Trophoblast cell (in vitro differentiated cells and primary cell): ENCODE data around the gene PPP1R9A.

Experiments used
- DNase-seq, 2 donors: peaks; one replicate each; pipeline ENCODE4 v3.0.0-alpha.2; 2016
- H2AFZ ChIP-seq: 2 replicates; pipeline ENCODE4 v1.6.1; 2013; ENCODE audit warnings: low read length, moderate library complexity, mild to moderate bottlenecking; ENCODE audit not compliant: insufficient read depth, poor library complexity
- H2AK5ac ChIP-seq: 2 replicates; pipeline ENCODE4 v1.6.1; 2013; ENCODE audit warnings: mild to moderate bottlenecking, low read length
- H2BK120ac ChIP-seq: 2 replicates; pipeline ENCODE4 v1.6.1; 2013; ENCODE audit warnings: low read length, mild to moderate bottlenecking, moderate library complexity; ENCODE audit not compliant: insufficient read depth, poor library complexity
- H2BK12ac ChIP-seq: 2 replicates; pipeline ENCODE4 v1.6.1; 2013; ENCODE audit warnings: mild to moderate bottlenecking, low read length, moderate library complexity
- H2BK5ac ChIP-seq: 2 replicates; pipeline ENCODE4 v1.6.1; 2013; ENCODE audit warnings: low read length, low read depth, moderate library complexity, mild to moderate bottlenecking; ENCODE audit not compliant: poor library complexity
- H3K14ac ChIP-seq: 2 replicates; pipeline ENCODE4 v1.6.1; 2013; ENCODE audit warnings: mild to moderate bottlenecking, low read length
- H3K18ac ChIP-seq: 2 replicates; pipeline ENCODE4 v1.6.1; 2013; ENCODE audit warnings: mild to moderate bottlenecking, low read length
- H3K23ac ChIP-seq: 2 replicates; pipeline ENCODE4 v1.6.1; 2013; ENCODE audit warnings: low read length
- H3K27ac ChIP-seq: 2 replicates; pipeline ENCODE4 v1.5.1; 2013; ENCODE audit warnings: low read depth, mild to moderate bottlenecking, inconsistent platforms, low read length, moderate library complexity
- H3K27me3 ChIP-seq: 2 replicates; pipeline ENCODE4 v1.6.1; 2013; ENCODE audit warnings: inconsistent platforms, mild to moderate bottlenecking, low read length, moderate library complexity; ENCODE audit not compliant: insufficient read depth
- H3K36me3 ChIP-seq, 2 experiments: 1 replicate in 1 of 2; 2 replicates in 1 of 2; pipeline ENCODE4 v1.6.1; 2013; ENCODE audit warnings: low read length in 2 of 2, mild to moderate bottlenecking in 2 of 2, moderate library complexity in 1 of 2; ENCODE audit not compliant: insufficient read depth in 2 of 2, control insufficient read depth in 1 of 2
- H3K4ac ChIP-seq: 2 replicates; pipeline ENCODE4 v1.6.1; 2013; ENCODE audit warnings: low read depth, mild to moderate bottlenecking, low read length, moderate library complexity
- H3K4me1 ChIP-seq, 2 experiments: 1 replicate in 1 of 2; 2 replicates in 1 of 2; pipeline ENCODE4 v1.6.1; 2013; ENCODE audit warnings: low read length in 2 of 2, mild to moderate bottlenecking in 2 of 2, moderate library complexity in 1 of 2; ENCODE audit not compliant: insufficient read depth in 2 of 2, control insufficient read depth in 1 of 2
- H3K4me2 ChIP-seq: 2 replicates; pipeline ENCODE4 v1.6.1; 2013; ENCODE audit warnings: inconsistent platforms, mild to moderate bottlenecking, low read length, moderate library complexity
- H3K4me3 ChIP-seq: 2 replicates; pipeline ENCODE4 v1.5.1; 2013; ENCODE audit warnings: mild to moderate bottlenecking, low read depth, low read length, inconsistent platforms
- H3K79me1 ChIP-seq: one replicate; pipeline ENCODE4 v1.6.1; 2013; ENCODE audit warnings: low read length
- H3K79me2 ChIP-seq: 2 replicates; pipeline ENCODE4 v1.6.1; 2013; ENCODE audit warnings: low read length, mild to moderate bottlenecking; ENCODE audit not compliant: control insufficient read depth, insufficient read depth, poor library complexity
- H3K9ac ChIP-seq: 2 replicates; pipeline ENCODE4 v1.6.1; 2013; ENCODE audit warnings: mild to moderate bottlenecking, low read length
- H3K9me3 ChIP-seq: 2 replicates; pipeline ENCODE4 v1.6.1; 2013; ENCODE audit warnings: low read depth, mild to moderate bottlenecking, control low read depth, inconsistent platforms, low read length; ENCODE audit not compliant: insufficient read depth
- H4K12ac ChIP-seq: 2 replicates; pipeline ENCODE4 v1.6.1; 2013; ENCODE audit warnings: low read depth, mild to moderate bottlenecking, low read length, moderate library complexity
- H4K8ac ChIP-seq: 2 replicates; pipeline ENCODE4 v1.6.1; 2013; ENCODE audit warnings: low read depth, mild to moderate bottlenecking, low read length, moderate library complexity
- H4K91ac ChIP-seq: one replicate; pipeline ENCODE4 v1.6.1; 2013; ENCODE audit warnings: low read depth, mild to moderate bottlenecking, low read length, moderate library complexity
- WGBS: extraction: QIAGEN DNeasy Blood & Tissue Kit; methylation state at CpG from one replicate; pipeline ENCODE4 v1.1.7; 2013; ENCODE audit warnings: missing lambda C conversion rate; ENCODE audit not compliant: insufficient read length, insufficient coverage; ENCODE audit errors: extremely low coverage; 5-methylcytosine and 5-hydroxymethylcytosine counted together

The PPP1R9A gene

DNA sequence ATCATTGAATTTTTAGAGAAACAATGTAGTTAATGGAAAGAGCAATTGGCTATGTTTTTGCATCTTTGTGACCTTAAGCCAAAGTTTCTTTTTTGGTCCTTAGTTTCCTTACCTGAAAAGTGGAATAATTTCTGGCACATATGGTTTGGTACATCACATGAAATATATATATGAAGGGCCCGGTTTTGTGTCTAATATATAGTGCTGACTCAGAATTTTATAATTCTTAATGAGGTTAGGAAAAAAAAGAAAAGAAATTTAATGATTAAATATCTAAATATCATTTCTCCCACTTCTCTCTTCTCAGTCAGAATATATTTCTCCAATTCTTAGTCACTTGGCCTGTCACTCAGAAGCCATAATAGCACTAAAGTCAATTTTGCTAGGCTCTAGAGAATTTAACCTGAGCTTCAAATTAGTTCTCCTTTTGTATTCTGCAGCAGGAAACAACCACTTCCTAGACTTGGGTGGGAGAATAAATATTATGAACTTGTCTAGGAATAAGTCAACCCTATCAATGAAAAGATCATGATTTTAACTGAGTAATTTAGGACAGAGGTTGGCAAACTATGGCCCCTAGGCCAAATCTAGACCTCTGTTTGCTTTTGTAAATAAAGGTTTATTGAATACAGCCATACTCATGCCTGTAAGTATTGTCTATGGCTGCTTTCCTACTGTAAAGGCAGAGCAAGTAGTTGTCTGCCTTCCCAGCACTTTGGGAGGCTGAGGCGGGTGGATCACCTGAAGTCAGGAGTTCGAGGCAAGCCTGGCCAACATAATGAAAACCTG, 34.6 kb downstream of the PPP1R9A start:
- no peaks in the 10 kb centered on the region for H3K79me2 ChIP-seq
- WGBS, result no CpG with 5 or more reads among the region's 3 CpGs

DNA sequence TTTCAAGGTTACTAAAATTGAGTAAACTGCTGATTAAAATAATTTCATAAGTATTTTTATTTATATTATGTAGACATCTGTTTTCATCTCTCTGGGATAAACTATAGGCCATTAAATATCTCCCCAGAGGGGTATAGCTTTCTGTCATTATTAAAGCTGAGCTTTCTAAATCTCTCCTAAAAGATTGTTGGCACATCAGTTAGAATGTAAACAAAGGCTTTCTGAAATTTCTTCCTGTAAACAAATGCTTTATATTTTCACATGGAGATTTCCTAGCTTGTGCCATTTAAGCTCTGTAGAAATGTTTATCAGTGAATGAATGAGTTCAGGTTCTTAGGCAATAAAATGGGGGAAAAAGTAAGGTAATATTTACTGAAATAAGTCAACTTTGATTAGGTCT, 35.7 kb downstream of the PPP1R9A start:
- no peaks in the 10 kb centered on the region for H3K79me2 ChIP-seq
- no peak overlapping the region for H3K4me2 ChIP-seq
- no peak overlapping the region for H2BK120ac ChIP-seq
- DNase-seq, result no peak
- no peak overlapping the region for H3K14ac ChIP-seq
- no peak overlapping the region for H3K4ac ChIP-seq
- H3K79me1 ChIP-seq, result no peaks in the 10 kb centered on the region
- H3K9ac ChIP-seq, result no peak overlapping the region
- no peak overlapping the region for H2BK5ac ChIP-seq
- no peaks in the 10 kb centered on the region for H3K36me3 ChIP-seq
- H3K27ac ChIP-seq, result no peak overlapping the region
- H4K8ac ChIP-seq, result no peak overlapping the region
- H3K23ac ChIP-seq, result no peak overlapping the region
- H3K18ac ChIP-seq, result no peak overlapping the region
- no peaks in the 10 kb centered on the region for H3K27me3 ChIP-seq
- H2AK5ac ChIP-seq, result no peak overlapping the region
- H3K4me1 ChIP-seq, result no peaks in the 10 kb centered on the region
- H3K4me3 ChIP-seq, result no peak overlapping the region
- no peak overlapping the region for H4K12ac ChIP-seq
- H2AFZ ChIP-seq, result no peak overlapping the region
- H4K91ac ChIP-seq, result no peak overlapping the region
- no peak overlapping the region for H2BK12ac ChIP-seq
- H3K9me3 ChIP-seq, result no peaks in the 10 kb centered on the region

More for the DNA sequence above, 34.6 kb downstream of the PPP1R9A start:
- H4K8ac ChIP-seq, result no peak overlapping the region
- H3K9ac ChIP-seq, result no peak overlapping the region
- no peak overlapping the region for H2BK5ac ChIP-seq
- no peak overlapping the region for H3K18ac ChIP-seq
- no peaks in the 10 kb centered on the region for H3K27me3 ChIP-seq
- H3K4me1 ChIP-seq, result no peaks in the 10 kb centered on the region
- H4K91ac ChIP-seq, result no peak overlapping the region
- H3K14ac ChIP-seq, result no peak overlapping the region
- DNase-seq, result no peak
- H2BK120ac ChIP-seq, result no peak overlapping the region
- no peaks in the 10 kb centered on the region for H3K36me3 ChIP-seq
- no peak overlapping the region for H2AFZ ChIP-seq
- H3K79me1 ChIP-seq, result no peaks in the 10 kb centered on the region
- no peaks in the 10 kb centered on the region for H3K9me3 ChIP-seq
- no peak overlapping the region for H3K4ac ChIP-seq
- no peak overlapping the region for H2BK12ac ChIP-seq
- no peak overlapping the region for H3K4me3 ChIP-seq
- H3K4me2 ChIP-seq, result no peak overlapping the region
- H2AK5ac ChIP-seq, result no peak overlapping the region
- no peak overlapping the region for H3K27ac ChIP-seq
- no peak overlapping the region for H4K12ac ChIP-seq
- no peak overlapping the region for H3K23ac ChIP-seq

DNA sequence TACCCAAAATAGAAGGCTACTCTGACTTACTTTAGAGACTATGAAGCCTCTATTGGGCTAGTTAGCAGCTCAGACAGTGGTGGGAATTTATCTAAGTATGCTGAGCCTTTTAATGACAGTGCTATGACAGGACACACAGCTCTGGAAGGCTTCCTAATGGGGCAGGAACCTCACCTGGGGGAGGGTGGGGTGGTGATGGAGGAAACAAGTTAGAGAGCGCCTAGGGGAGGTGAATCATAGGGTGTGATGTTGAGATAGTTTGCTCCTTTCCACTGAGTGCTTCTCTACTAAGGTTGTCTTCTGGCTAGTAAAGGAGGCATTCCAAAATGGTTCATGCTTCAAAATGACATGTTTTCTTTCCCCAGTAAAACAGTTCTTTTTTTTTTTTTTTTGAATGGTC, 42.1 kb downstream of the PPP1R9A start:
- no peak overlapping the region for H3K4me2 ChIP-seq
- H3K9ac ChIP-seq, result no peak overlapping the region
- DNase-seq, result peak; percentile 24 to 37
- no peak overlapping the region for H2BK120ac ChIP-seq
- H3K79me2 ChIP-seq, result no peaks in the 10 kb centered on the region
- H3K27ac ChIP-seq, result no peak overlapping the region
- H3K36me3 ChIP-seq, result no peaks in the 10 kb centered on the region
- H3K14ac ChIP-seq, result no peak overlapping the region
- no peak overlapping the region for H2AK5ac ChIP-seq
- H4K12ac ChIP-seq, result no peak overlapping the region
- no peak overlapping the region for H2AFZ ChIP-seq
- H3K27me3 ChIP-seq, result no peaks in the 10 kb centered on the region
- H2BK12ac ChIP-seq, result no peak overlapping the region
- H3K4ac ChIP-seq, result no peak overlapping the region
- no peak overlapping the region for H4K91ac ChIP-seq
- H3K9me3 ChIP-seq, result no peaks in the 10 kb centered on the region
- H4K8ac ChIP-seq, result no peak overlapping the region
- H3K23ac ChIP-seq, result no peak overlapping the region
- H2BK5ac ChIP-seq, result no peak overlapping the region
- peaks cover 0 to 2% of the 10 kb centered on the region in 2 experiments for H3K4me1 ChIP-seq
- no peak overlapping the region for H3K18ac ChIP-seq
- no peaks in the 10 kb centered on the region for H3K79me1 ChIP-seq
- WGBS, result no CpG with 5 or more reads among the region's 1 CpG
- no peak overlapping the region for H3K4me3 ChIP-seq

DNA sequence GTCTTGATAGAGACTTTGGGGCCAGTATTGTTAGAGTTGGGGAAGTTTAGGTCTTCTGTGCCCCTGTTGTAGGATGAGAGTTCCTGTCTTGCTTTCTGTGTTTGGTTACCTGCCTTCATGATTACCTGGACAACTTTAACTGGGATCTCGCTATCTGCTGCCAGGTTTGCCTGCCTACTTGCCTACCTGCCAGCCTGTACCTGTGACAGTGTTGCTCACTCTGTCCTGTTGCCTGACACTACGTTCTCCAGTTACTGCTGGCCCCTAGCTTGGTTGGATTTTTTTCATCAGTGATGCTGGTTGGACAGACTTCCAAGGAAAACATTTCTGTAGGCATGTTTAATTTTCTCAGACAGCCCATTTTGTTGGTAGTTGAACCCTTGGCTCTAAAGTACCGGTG, 48.4 kb downstream of the PPP1R9A start:
- DNase-seq, result no peak
- no CpG with 5 or more reads among the region's 3 CpGs for WGBS

More for the DNA sequence above, 48.4 kb downstream of the PPP1R9A start:
- H2AK5ac ChIP-seq, result no peak overlapping the region
- H3K4ac ChIP-seq, result no peak overlapping the region
- H4K12ac ChIP-seq, result no peak overlapping the region
- H2BK5ac ChIP-seq, result no peak overlapping the region
- no peaks in the 10 kb centered on the region for H3K36me3 ChIP-seq
- no peak overlapping the region for H2BK12ac ChIP-seq
- no peak overlapping the region for H3K4me3 ChIP-seq
- H3K79me1 ChIP-seq, result no peaks in the 10 kb centered on the region
- H3K14ac ChIP-seq, result no peak overlapping the region
- no peak overlapping the region for H2AFZ ChIP-seq
- no peaks in the 10 kb centered on the region for H3K79me2 ChIP-seq
- H3K9me3 ChIP-seq, result no peaks in the 10 kb centered on the region
- no peaks in the 10 kb centered on the region for H3K4me1 ChIP-seq
- no peak overlapping the region for H3K27ac ChIP-seq
- H3K23ac ChIP-seq, result peak overlapping the region; percentile 5
- H3K18ac ChIP-seq, result no peak overlapping the region
- H4K8ac ChIP-seq, result no peak overlapping the region
- H3K4me2 ChIP-seq, result no peak overlapping the region
- H3K9ac ChIP-seq, result no peak overlapping the region
- no peak overlapping the region for H2BK120ac ChIP-seq
- no peak overlapping the region for H4K91ac ChIP-seq
- H3K27me3 ChIP-seq, result no peaks in the 10 kb centered on the region
